Activated T-cell treated with anti-CD3 and anti-CD28 coated beads for 4 hours (primary cell): ENCODE measurements around the gene SLC39A2.
A peak's percentile ranks its signal among the peaks of the same experiment; 100 is the strongest.
"Not testable (repeated sequence)": the region's sequence is repeated elsewhere in the genome, so short reads cannot be mapped to it uniquely, and the experiment has no call there.

Experiments
- DNase-seq: peaks from one replicate; pipeline ENCODE4 v3.0.0-alpha.2; 2020

The SLC39A2 gene

GRCh38 chr14:20998674-20999366 is at the start of gene SLC39A2:
Gene SLC39A2, plus strand, starts transcription at chr14:20999293. Its CDS starts 154 bp downstream, at chr14:20999447.
- no peak for DNase-seq

- not testable (repeated sequence) for DNase-seq
Measured at GRCh38 chr14:20954736-20955537, 44.2 kb upstream of the SLC39A2 start, which contains the start of gene RNASE2. Gene RNASE2, plus strand, starts transcription at chr14:20955487. Its CDS starts 285 bp downstream, at chr14:20955772.

GRCh38 chr14:20955538-20955873 is 43.6 kb upstream of the SLC39A2 start:
- DNase-seq, result not testable (repeated sequence)

- DNase-seq, result no peak
Measured at GRCh38 chr14:20956376-20956976, 42.6 kb upstream of the SLC39A2 start.

GRCh38 chr14:20958946-20959345 is 40.1 kb upstream of the SLC39A2 start:
- DNase-seq, result not testable (repeated sequence)

- no peak for DNase-seq
Measured at GRCh38 chr14:20969336-20969735, 29.8 kb upstream of the SLC39A2 start.

- no peak for DNase-seq
Measured at GRCh38 chr14:20970647-20970982, 28.5 kb upstream of the SLC39A2 start.

- DNase-seq, result peak; percentile 67
Measured at GRCh38 chr14:20970983-20971704, 27.9 kb upstream of the SLC39A2 start.

GRCh38 chr14:20971705-20972021 is 27.4 kb upstream of the SLC39A2 start:
- no peak for DNase-seq

GRCh38 chr14:20973501-20973900 is 25.6 kb upstream of the SLC39A2 start:
- no peak for DNase-seq

- no peak for DNase-seq
Measured at GRCh38 chr14:20976291-20976690, 22.8 kb upstream of the SLC39A2 start.

GRCh38 chr14:20978687-20979086 is 20.4 kb upstream of the SLC39A2 start:
- DNase-seq, result no peak

GRCh38 chr14:20980906-20981305 is 18.2 kb upstream of the SLC39A2 start:
- no peak for DNase-seq

- no peak for DNase-seq
Measured at GRCh38 chr14:20982646-20983369, 16.3 kb upstream of the SLC39A2 start.

GRCh38 chr14:20985650-20986049 is 13.4 kb upstream of the SLC39A2 start:
- DNase-seq, result not testable (repeated sequence)

GRCh38 chr14:20986811-20987210 is 12.3 kb upstream of the SLC39A2 start:
- DNase-seq, result no peak

- DNase-seq, result no peak
Measured at GRCh38 chr14:20988717-20989470, 10.2 kb upstream of the SLC39A2 start.

- no peak for DNase-seq
Measured at GRCh38 chr14:20989471-20989786, 9.7 kb upstream of the SLC39A2 start.

GRCh38 chr14:20989787-20990600 is 9.1 kb upstream of the SLC39A2 start, which contains the start of gene METTL17:
Gene METTL17, plus strand, starts transcription at chr14:20989980. Its CDS starts 23 bp downstream, at chr14:20990003.
- DNase-seq, result peak; percentile 64

GRCh38 chr14:20996521-20996920 is 2.6 kb upstream of the SLC39A2 start:
- DNase-seq, result no peak

- no peak for DNase-seq
Measured at GRCh38 chr14:20997115-20997514, 2.0 kb upstream of the SLC39A2 start.
